ENCODE data around the gene CD68. TPM values are rescaled to one million over a fixed set of nuclear protein-coding genes. Genes with fewer than 3 reads are reported as not detected.
A peak's percentile ranks its signal among the peaks of the same experiment; 100 is the strongest.

The CD68 gene
- polyA plus RNA-seq, 1 donor = 512 TPM

- no peak for DNase-seq
Measured at GRCh38 chr17:7558544-7559319, 20.7 kb upstream of the CD68 start, which contains the start of gene TNFSF13. Gene TNFSF13 (plus strand): TSS chr17:7558750. CDS start chr17:7559040, 290 bp downstream.

GRCh38 chr17:7559320-7560171 is 19.9 kb upstream of the CD68 start:
- Histone ChIP-seq H3K4me3 (ENCODE audit: low read length) (no peak overlapping the region), H3K27ac (ENCODE audit: low read length) (peak overlapping the region; percentile 99)
- peak in 1 of 2 donors; percentile 43 for DNase-seq

More at GRCh38 chr17:7558544-7559319, 20.7 kb upstream of the CD68 start, which contains the start of gene TNFSF13:
- Histone ChIP-seq H3K27me3 (ENCODE audit: control insufficient read depth, insufficient read depth, low read length) (no peaks in the 10 kb centered on the region), H3K36me3 (ENCODE audit: control insufficient read depth, insufficient read depth, low read length) (peaks cover 5% of the 10 kb centered on the region), H3K9me3 (ENCODE audit: control insufficient read depth, low read depth, low read length) (no peaks in the 10 kb centered on the region), H3K27ac (ENCODE audit: low read length) (peak within 1 kb of the TSS; percentile 99), H3K4me1 (ENCODE audit: control insufficient read depth, insufficient read depth, low read length) (peaks cover 51% of the 10 kb centered on the region), H3K4me3 (ENCODE audit: low read length) (peak within 1 kb of the TSS; percentile 58)
- WGBS (ENCODE audit: insufficient coverage, low lambda C conversion rate) = 86% methylated on average over 5 of the region's 16 CpGs

GRCh38 chr17:7560172-7561027 is 19.0 kb upstream of the CD68 start:
- no CpG with 5 or more reads among the region's 22 CpGs for WGBS (ENCODE audit: insufficient coverage, low lambda C conversion rate)
- Histone ChIP-seq H3K27me3 (ENCODE audit: control insufficient read depth, insufficient read depth, low read length) (no peaks in the 10 kb centered on the region), H3K36me3 (ENCODE audit: control insufficient read depth, insufficient read depth, low read length) (peaks cover 22% of the 10 kb centered on the region), H3K27ac (ENCODE audit: low read length) (peak overlapping the region; percentile 99), H3K4me1 (ENCODE audit: control insufficient read depth, insufficient read depth, low read length) (peaks cover 54% of the 10 kb centered on the region), H3K4me3 (ENCODE audit: low read length) (peak overlapping the region; percentile 87), H3K9me3 (ENCODE audit: control insufficient read depth, low read depth, low read length) (no peaks in the 10 kb centered on the region)
- peak in 1 of 2 donors; percentile 75 for DNase-seq

More at GRCh38 chr17:7559320-7560171, 19.9 kb upstream of the CD68 start:
- H3K36me3 ChIP-seq (ENCODE audit: control insufficient read depth, insufficient read depth, low read length) = peaks cover 13% of the 10 kb centered on the region
- H3K4me1 ChIP-seq (ENCODE audit: control insufficient read depth, insufficient read depth, low read length) = peaks cover 54% of the 10 kb centered on the region
- no CpG with 5 or more reads among the region's 18 CpGs for WGBS (ENCODE audit: insufficient coverage, low lambda C conversion rate)
- H3K27me3 ChIP-seq (ENCODE audit: control insufficient read depth, insufficient read depth, low read length) = no peaks in the 10 kb centered on the region
- no peaks in the 10 kb centered on the region for H3K9me3 ChIP-seq (ENCODE audit: control insufficient read depth, low read depth, low read length)

- H3K9me3 ChIP-seq (ENCODE audit: control insufficient read depth, low read depth, low read length) = no peaks in the 10 kb centered on the region
- WGBS (ENCODE audit: insufficient coverage, low lambda C conversion rate) = no CpG with 5 or more reads among the region's 32 CpGs
- peaks cover 28% of the 10 kb centered on the region for H3K36me3 ChIP-seq (ENCODE audit: control insufficient read depth, insufficient read depth, low read length)
- peak overlapping the region; percentile 87 for H3K4me3 ChIP-seq (ENCODE audit: low read length)
- H3K4me1 ChIP-seq (ENCODE audit: control insufficient read depth, insufficient read depth, low read length) = peaks cover 54% of the 10 kb centered on the region
- H3K27me3 ChIP-seq (ENCODE audit: control insufficient read depth, insufficient read depth, low read length) = no peaks in the 10 kb centered on the region
- H3K27ac ChIP-seq (ENCODE audit: low read length) = peak overlapping the region; percentile 99
- peak; percentile 90 to 94 for DNase-seq
Measured at GRCh38 chr17:7561028-7561575, 18.3 kb upstream of the CD68 start.

GRCh38 chr17:7561589-7562207 is 17.7 kb upstream of the CD68 start, which contains the start of gene SENP3:
Gene SENP3 (plus strand): TSS chr17:7561919. CDS start chr17:7563077, 1,158 bp downstream.
- Histone ChIP-seq H3K36me3 (ENCODE audit: control insufficient read depth, insufficient read depth, low read length) (peaks cover 34% of the 10 kb centered on the region), H3K9me3 (ENCODE audit: control insufficient read depth, low read depth, low read length) (no peaks in the 10 kb centered on the region), H3K4me1 (ENCODE audit: control insufficient read depth, insufficient read depth, low read length) (peaks cover 54% of the 10 kb centered on the region), H3K27ac (ENCODE audit: low read length) (peak within 1 kb of the TSS; percentile 99), H3K27me3 (ENCODE audit: control insufficient read depth, insufficient read depth, low read length) (no peaks in the 10 kb centered on the region), H3K4me3 (ENCODE audit: low read length) (peak within 1 kb of the TSS; percentile 87)
- no CpG with 5 or more reads among the region's 82 CpGs for WGBS (ENCODE audit: insufficient coverage, low lambda C conversion rate)
- DNase-seq = peak; percentile 93 to 94

GRCh38 chr17:7562208-7562605 is 17.2 kb upstream of the CD68 start:
- Histone ChIP-seq H3K9me3 (ENCODE audit: control insufficient read depth, low read depth, low read length) (no peaks in the 10 kb centered on the region), H3K4me3 (ENCODE audit: low read length) (peak overlapping the region; percentile 87), H3K27ac (ENCODE audit: low read length) (peak overlapping the region; percentile 74), H3K36me3 (ENCODE audit: control insufficient read depth, insufficient read depth, low read length) (peaks cover 40% of the 10 kb centered on the region), H3K27me3 (ENCODE audit: control insufficient read depth, insufficient read depth, low read length) (no peaks in the 10 kb centered on the region), H3K4me1 (ENCODE audit: control insufficient read depth, insufficient read depth, low read length) (peaks cover 54% of the 10 kb centered on the region)
- no CpG with 5 or more reads among the region's 28 CpGs for WGBS (ENCODE audit: insufficient coverage, low lambda C conversion rate)
- DNase-seq = no peak

- DNase-seq = no peak
- H3K27ac ChIP-seq (ENCODE audit: low read length) = no peak overlapping the region
- WGBS (ENCODE audit: insufficient coverage, low lambda C conversion rate) = no CpG with 5 or more reads among the region's 30 CpGs
- no peaks in the 10 kb centered on the region for H3K9me3 ChIP-seq (ENCODE audit: control insufficient read depth, low read depth, low read length)
- peaks cover 44% of the 10 kb centered on the region for H3K36me3 ChIP-seq (ENCODE audit: control insufficient read depth, insufficient read depth, low read length)
- no peaks in the 10 kb centered on the region for H3K27me3 ChIP-seq (ENCODE audit: control insufficient read depth, insufficient read depth, low read length)
- no peak overlapping the region for H3K4me3 ChIP-seq (ENCODE audit: low read length)
- H3K4me1 ChIP-seq (ENCODE audit: control insufficient read depth, insufficient read depth, low read length) = peaks cover 43% of the 10 kb centered on the region
Measured at GRCh38 chr17:7563115-7563869, 16.1 kb upstream of the CD68 start.

GRCh38 chr17:7569571-7569970 is 9.9 kb upstream of the CD68 start:
- H3K4me1 ChIP-seq (ENCODE audit: control insufficient read depth, insufficient read depth, low read length) = peaks cover 6% of the 10 kb centered on the region
- H3K27ac ChIP-seq (ENCODE audit: low read length) = no peak overlapping the region
- no peak for DNase-seq
- H3K36me3 ChIP-seq (ENCODE audit: control insufficient read depth, insufficient read depth, low read length) = peaks cover 64% of the 10 kb centered on the region
- H3K9me3 ChIP-seq (ENCODE audit: control insufficient read depth, low read depth, low read length) = peaks cover 7% of the 10 kb centered on the region
- H3K4me3 ChIP-seq (ENCODE audit: low read length) = no peak overlapping the region
- no peaks in the 10 kb centered on the region for H3K27me3 ChIP-seq (ENCODE audit: control insufficient read depth, insufficient read depth, low read length)
- no CpG with 5 or more reads among the region's 5 CpGs for WGBS (ENCODE audit: insufficient coverage, low lambda C conversion rate)

GRCh38 chr17:7570351-7570750 is 9.1 kb upstream of the CD68 start:
- DNase-seq = no peak
- Histone ChIP-seq H3K27ac (ENCODE audit: low read length) (no peak overlapping the region), H3K27me3 (ENCODE audit: control insufficient read depth, insufficient read depth, low read length) (no peaks in the 10 kb centered on the region), H3K4me3 (ENCODE audit: low read length) (no peak overlapping the region), H3K36me3 (ENCODE audit: control insufficient read depth, insufficient read depth, low read length) (peaks cover 64% of the 10 kb centered on the region), H3K9me3 (ENCODE audit: control insufficient read depth, low read depth, low read length) (peaks cover 7% of the 10 kb centered on the region), H3K4me1 (ENCODE audit: control insufficient read depth, insufficient read depth, low read length) (peaks cover 14% of the 10 kb centered on the region)
- no CpG with 5 or more reads among the region's 10 CpGs for WGBS (ENCODE audit: insufficient coverage, low lambda C conversion rate)
